T-helper 1 cell treated with Interleukin-12 subunit alpha and Interleukin-12 subunit beta and Interleukin-4 antibody, amounts not matched to agents 30 μg/mL and 1 μg/mL, for 36 hours (primary cell): Measurements from ENCODE around the gene CCSAP.
"Not testable (repeated sequence)": the region's sequence is repeated elsewhere in the genome, so short reads cannot be mapped to it uniquely, and the experiment has no call there.

Source experiments
- H3K27ac Mint-ChIP-seq: one replicate; pipeline ENCODE4 v1.8.0; 2021; ENCODE audit warnings: mild to moderate bottlenecking, mixed read lengths
- H3K27me3 Mint-ChIP-seq: one replicate; pipeline ENCODE4 v1.8.0; 2021; ENCODE audit warnings: low read depth, mixed read lengths
- H3K36me3 Mint-ChIP-seq: one replicate; pipeline ENCODE4 v1.8.0; 2021; ENCODE audit warnings: low read depth, mixed read lengths
- H3K4me1 Mint-ChIP-seq: one replicate; pipeline ENCODE4 v1.8.0; 2021; ENCODE audit warnings: low read depth, mixed read lengths
- H3K4me3 Mint-ChIP-seq: one replicate; pipeline ENCODE4 v1.8.0; 2021; ENCODE audit warnings: mild to moderate bottlenecking, moderate library complexity, mixed read lengths
- H3K9me3 Mint-ChIP-seq: one replicate; pipeline ENCODE4 v1.8.0; 2021; ENCODE audit warnings: mixed read lengths

The CCSAP gene

GRCh38 chr1:229344937-229345684 lies 2.3 kb upstream of the CCSAP start:
- Mint-ChIP-seq H3K4me1 (peaks cover 17% of the 10 kb centered on the region), H3K4me3 (peak overlapping the region; percentile 48)

GRCh38 chr1:229344139-229344538 lies 1.3 kb upstream of the CCSAP start:
- peak overlapping the region; percentile 25 for H3K4me3 Mint-ChIP-seq
- H3K27ac Mint-ChIP-seq, result no peak overlapping the region
- H3K9me3 Mint-ChIP-seq, result peaks cover 10% of the 10 kb centered on the region
- H3K4me1 Mint-ChIP-seq, result peaks cover 26% of the 10 kb centered on the region
- peaks cover 4% of the 10 kb centered on the region for H3K36me3 Mint-ChIP-seq
- peaks cover 36% of the 10 kb centered on the region for H3K27me3 Mint-ChIP-seq

More at GRCh38 chr1:229344937-229345684, 2.3 kb upstream of the CCSAP start:
- Mint-ChIP-seq H3K27ac (no peak overlapping the region), H3K36me3 (peaks cover 4% of the 10 kb centered on the region), H3K9me3 (peaks cover 10% of the 10 kb centered on the region), H3K27me3 (peaks cover 45% of the 10 kb centered on the region)

GRCh38 chr1:229341774-229342655 lies 832 bp downstream of the CCSAP start:
- Mint-ChIP-seq H3K27me3 (peaks cover 23% of the 10 kb centered on the region), H3K9me3 (peaks cover 10% of the 10 kb centered on the region), H3K27ac (peak overlapping the region; percentile 83), H3K4me1 (peaks cover 46% of the 10 kb centered on the region), H3K36me3 (peaks cover 6% of the 10 kb centered on the region), H3K4me3 (peak overlapping the region; percentile 92)

- peaks cover 10% of the 10 kb centered on the region for H3K36me3 Mint-ChIP-seq
- H3K4me1 Mint-ChIP-seq, result peaks cover 51% of the 10 kb centered on the region
- H3K27me3 Mint-ChIP-seq, result peaks cover 13% of the 10 kb centered on the region
- H3K27ac Mint-ChIP-seq, result no peak overlapping the region
- H3K4me3 Mint-ChIP-seq, result peak overlapping the region; percentile 64
- peaks cover 10% of the 10 kb centered on the region for H3K9me3 Mint-ChIP-seq
Observed at GRCh38 chr1:229340496-229340895, 2.4 kb downstream of the CCSAP start.

- Mint-ChIP-seq H3K27me3 (peaks cover 3% of the 10 kb centered on the region), H3K27ac (no peak overlapping the region), H3K4me3 (peak overlapping the region; percentile 61), H3K4me1 (peaks cover 51% of the 10 kb centered on the region), H3K9me3 (peaks cover 4% of the 10 kb centered on the region), H3K36me3 (peaks cover 17% of the 10 kb centered on the region)
Observed at GRCh38 chr1:229339520-229339919, 3.3 kb downstream of the CCSAP start.

GRCh38 chr1:229339086-229339485 lies 3.8 kb downstream of the CCSAP start:
- Mint-ChIP-seq H3K4me1 (peaks cover 51% of the 10 kb centered on the region), H3K4me3 (peak overlapping the region; percentile 3), H3K36me3 (peaks cover 21% of the 10 kb centered on the region), H3K27me3 (no peaks in the 10 kb centered on the region), H3K27ac (no peak overlapping the region), H3K9me3 (peaks cover 7% of the 10 kb centered on the region)

GRCh38 chr1:229336345-229336744 lies 6.5 kb downstream of the CCSAP start:
- no peak overlapping the region for H3K4me3 Mint-ChIP-seq
- H3K9me3 Mint-ChIP-seq, result peaks cover 7% of the 10 kb centered on the region
- H3K27ac Mint-ChIP-seq, result no peak overlapping the region
- H3K27me3 Mint-ChIP-seq, result no peaks in the 10 kb centered on the region
- peaks cover 41% of the 10 kb centered on the region for H3K4me1 Mint-ChIP-seq
- peaks cover 22% of the 10 kb centered on the region for H3K36me3 Mint-ChIP-seq

- peaks cover 7% of the 10 kb centered on the region for H3K9me3 Mint-ChIP-seq
- peaks cover 21% of the 10 kb centered on the region for H3K36me3 Mint-ChIP-seq
- no peak overlapping the region for H3K4me3 Mint-ChIP-seq
- H3K4me1 Mint-ChIP-seq, result peaks cover 31% of the 10 kb centered on the region
- H3K27me3 Mint-ChIP-seq, result no peaks in the 10 kb centered on the region
- H3K27ac Mint-ChIP-seq, result no peak overlapping the region
Observed at GRCh38 chr1:229334716-229335115, 8.1 kb downstream of the CCSAP start.

- Mint-ChIP-seq H3K4me1 (peaks cover 27% of the 10 kb centered on the region), H3K36me3 (peaks cover 22% of the 10 kb centered on the region), H3K27me3 (no peaks in the 10 kb centered on the region), H3K4me3 (no peak overlapping the region), H3K27ac (no peak overlapping the region), H3K9me3 (peaks cover 7% of the 10 kb centered on the region)
Observed at GRCh38 chr1:229334269-229334668, 8.6 kb downstream of the CCSAP start.

GRCh38 chr1:229328598-229329362 lies 14.1 kb downstream of the CCSAP start:
- H3K4me1 Mint-ChIP-seq, result peaks cover 24% of the 10 kb centered on the region
- no peaks in the 10 kb centered on the region for H3K27me3 Mint-ChIP-seq
- H3K36me3 Mint-ChIP-seq, result peaks cover 34% of the 10 kb centered on the region
- H3K27ac Mint-ChIP-seq, result no peak overlapping the region
- H3K4me3 Mint-ChIP-seq, result no peak overlapping the region
- H3K9me3 Mint-ChIP-seq, result no peaks in the 10 kb centered on the region

GRCh38 chr1:229327765-229328164 lies 15.1 kb downstream of the CCSAP start:
- H3K4me3 Mint-ChIP-seq, H3K9me3 Mint-ChIP-seq, H3K27ac Mint-ChIP-seq, H3K27me3 Mint-ChIP-seq: not testable (repeated sequence)
- peaks cover 36% of the 10 kb centered on the region for H3K36me3 Mint-ChIP-seq
- peaks cover 24% of the 10 kb centered on the region for H3K4me1 Mint-ChIP-seq

GRCh38 chr1:229326601-229327000 lies 16.2 kb downstream of the CCSAP start:
- peak overlapping the region; percentile 53 for H3K4me3 Mint-ChIP-seq
- peak overlapping the region; percentile 88 for H3K27ac Mint-ChIP-seq
- H3K9me3 Mint-ChIP-seq, result no peaks in the 10 kb centered on the region
- H3K36me3 Mint-ChIP-seq, result peaks cover 37% of the 10 kb centered on the region
- H3K4me1 Mint-ChIP-seq, result peaks cover 24% of the 10 kb centered on the region
- H3K27me3 Mint-ChIP-seq, result no peaks in the 10 kb centered on the region

GRCh38 chr1:229325853-229326487 lies 16.9 kb downstream of the CCSAP start:
- H3K27me3 Mint-ChIP-seq, result no peaks in the 10 kb centered on the region
- H3K4me1 Mint-ChIP-seq, result peaks cover 24% of the 10 kb centered on the region
- H3K9me3 Mint-ChIP-seq, result no peaks in the 10 kb centered on the region
- peak overlapping the region; percentile 88 for H3K27ac Mint-ChIP-seq
- peaks cover 37% of the 10 kb centered on the region for H3K36me3 Mint-ChIP-seq
- peak overlapping the region; percentile 53 for H3K4me3 Mint-ChIP-seq

- H3K4me1 Mint-ChIP-seq, result peaks cover 24% of the 10 kb centered on the region
- H3K27ac Mint-ChIP-seq, result peak overlapping the region; percentile 88
- H3K27me3 Mint-ChIP-seq, result no peaks in the 10 kb centered on the region
- H3K9me3 Mint-ChIP-seq, result no peaks in the 10 kb centered on the region
- H3K36me3 Mint-ChIP-seq, result peaks cover 37% of the 10 kb centered on the region
- H3K4me3 Mint-ChIP-seq, result peak overlapping the region; percentile 48
Observed at GRCh38 chr1:229325401-229325800, 17.4 kb downstream of the CCSAP start.
